ENCODE data around the gene CASP14. TPM values are rescaled to one million over a fixed set of nuclear protein-coding genes. Genes with fewer than 3 reads are reported as not detected.

The CASP14 gene, protein sequence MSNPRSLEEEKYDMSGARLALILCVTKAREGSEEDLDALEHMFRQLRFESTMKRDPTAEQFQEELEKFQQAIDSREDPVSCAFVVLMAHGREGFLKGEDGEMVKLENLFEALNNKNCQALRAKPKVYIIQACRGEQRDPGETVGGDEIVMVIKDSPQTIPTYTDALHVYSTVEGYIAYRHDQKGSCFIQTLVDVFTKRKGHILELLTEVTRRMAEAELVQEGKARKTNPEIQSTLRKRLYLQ
- not detected in 2 replicates for total RNA-seq (2022)
- not detected for Bru-seq, nascent RNA
- BruChase-seq, experiment 1, labeled RNA remaining after a 2-hour chase, result not detected
- not detected for BruChase-seq, experiment 2, labeled RNA remaining after a 6-hour chase
- long read RNA-seq, result 0 reads

DNA sequence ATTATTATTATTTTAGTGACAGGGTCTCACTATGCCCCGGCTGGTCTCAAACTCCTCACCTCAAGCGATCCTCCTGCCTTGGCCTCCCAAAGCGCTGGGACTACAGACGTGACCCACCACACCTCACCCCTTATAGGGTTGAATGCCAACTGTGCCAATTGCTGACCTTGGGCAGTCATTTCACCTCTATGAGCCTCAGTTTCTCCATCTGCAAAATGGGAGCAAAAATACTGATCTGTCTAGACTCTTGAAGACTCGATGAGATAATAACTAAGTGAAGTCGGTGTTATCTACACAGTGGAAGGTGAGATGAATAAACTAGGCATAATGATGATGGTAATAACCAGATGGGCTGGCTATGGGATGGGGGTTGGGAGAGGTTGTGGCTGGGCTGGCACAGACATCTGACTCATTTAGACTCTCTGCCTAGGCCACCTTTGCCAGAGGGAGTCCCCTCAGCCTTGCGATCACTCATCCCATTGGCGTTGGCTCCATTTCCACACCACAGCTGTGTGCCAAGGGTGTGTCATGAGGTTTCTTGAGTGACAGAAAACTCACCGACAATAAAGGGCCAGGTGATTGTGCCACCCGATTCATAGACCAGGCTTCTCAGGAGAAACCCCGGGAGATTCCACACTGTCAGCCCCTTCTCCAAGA, at the start of gene CASP14:
Gene CASP14 (plus strand): TSS at position 596 of the 657 bp plus-strand sequence. CDS start 2,772 bp downstream, outside the sequence.
- BruUV-seq (replicated peaks), result no TSS peak
- Mint-ChIP-seq H3K27ac (ENCODE audit: unreplicated experiment) (no peak within 1 kb of the TSS), H3K4me3 (ENCODE audit: unreplicated experiment) (no peak within 1 kb of the TSS), H3K4me1 (ENCODE audit: low read depth, unreplicated experiment) (no peaks in the 10 kb centered on the region), H3K36me3 (ENCODE audit: insufficient read depth, unreplicated experiment) (no peaks in the 10 kb centered on the region), H3K9me3 (ENCODE audit: unreplicated experiment) (peaks cover 12% of the 10 kb centered on the region), H3K27me3 (ENCODE audit: insufficient read depth, unreplicated experiment) (peaks cover 15% of the 10 kb centered on the region)
- no peaks in the 10 kb centered on the region for H3K36me3 ChIP-seq (ENCODE audit: control insufficient read depth, insufficient read depth, low read length)
- intact Hi-C loops (cut with micrococcal nuclease; ENCODE audit: unreplicated experiment), result no loop called here
- ChIA-PET CTCF (no interaction called here), POLR2A (no interaction called here)
- H3K4me1 ChIP-seq, result no peaks in the 10 kb centered on the region
- no peak within 1 kb of the TSS for H3K4me3 ChIP-seq (ENCODE audit: low read depth, low read length)
- no peaks in the 10 kb centered on the region for H3K9me3 ChIP-seq
- TF ChIP-seq, protein P1, sequence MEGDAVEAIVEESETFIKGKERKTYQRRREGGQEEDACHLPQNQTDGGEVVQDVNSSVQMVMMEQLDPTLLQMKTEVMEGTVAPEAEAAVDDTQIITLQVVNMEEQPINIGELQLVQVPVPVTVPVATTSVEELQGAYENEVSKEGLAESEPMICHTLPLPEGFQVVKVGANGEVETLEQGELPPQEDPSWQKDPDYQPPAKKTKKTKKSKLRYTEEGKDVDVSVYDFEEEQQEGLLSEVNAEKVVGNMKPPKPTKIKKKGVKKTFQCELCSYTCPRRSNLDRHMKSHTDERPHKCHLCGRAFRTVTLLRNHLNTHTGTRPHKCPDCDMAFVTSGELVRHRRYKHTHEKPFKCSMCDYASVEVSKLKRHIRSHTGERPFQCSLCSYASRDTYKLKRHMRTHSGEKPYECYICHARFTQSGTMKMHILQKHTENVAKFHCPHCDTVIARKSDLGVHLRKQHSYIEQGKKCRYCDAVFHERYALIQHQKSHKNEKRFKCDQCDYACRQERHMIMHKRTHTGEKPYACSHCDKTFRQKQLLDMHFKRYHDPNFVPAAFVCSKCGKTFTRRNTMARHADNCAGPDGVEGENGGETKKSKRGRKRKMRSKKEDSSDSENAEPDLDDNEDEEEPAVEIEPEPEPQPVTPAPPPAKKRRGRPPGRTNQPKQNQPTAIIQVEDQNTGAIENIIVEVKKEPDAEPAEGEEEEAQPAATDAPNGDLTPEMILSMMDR (IDR thresholded peaks at IDR 0.05; ENCODE audit: insufficient read depth in 1 of 2, low read depth in 1 of 2, low read length in 1 of 2, severe bottlenecking in 1 of 2, unreplicated experiment in 1 of 2), result no peak
- no peak for DNase-seq
- no peaks in the 10 kb centered on the region for H3K27me3 ChIP-seq (replicated peaks; ENCODE audit: control insufficient read depth, insufficient read depth, low read length)

DNA sequence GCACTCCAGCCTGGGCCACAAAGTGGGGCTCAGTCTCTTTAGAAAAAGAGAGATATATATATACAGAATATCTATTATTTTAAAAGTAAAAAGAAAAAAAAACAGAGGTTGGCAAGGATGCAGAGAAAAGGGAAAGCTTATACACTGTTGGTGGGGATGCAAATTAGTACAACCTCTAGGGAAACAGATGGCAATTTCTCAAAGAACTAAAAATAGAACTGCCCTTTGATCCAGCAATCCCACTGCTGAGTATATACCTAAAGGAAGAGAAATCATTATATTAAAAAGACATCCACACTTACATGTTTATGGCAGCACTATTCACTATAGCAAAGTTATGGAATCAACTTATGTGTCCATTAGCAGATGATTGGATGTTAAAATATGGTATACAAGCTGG, 41.0 kb upstream of the CASP14 start:
- H3K36me3 ChIP-seq (ENCODE audit: control insufficient read depth, insufficient read depth, low read length), result no peaks in the 10 kb centered on the region
- TF ChIP-seq, protein P1 (IDR thresholded peaks at IDR 0.05; ENCODE audit: insufficient read depth in 1 of 2, low read depth in 1 of 2, low read length in 1 of 2, severe bottlenecking in 1 of 2, unreplicated experiment in 1 of 2), result no peak
- CTCF ChIA-PET, result no interaction called here

DNA sequence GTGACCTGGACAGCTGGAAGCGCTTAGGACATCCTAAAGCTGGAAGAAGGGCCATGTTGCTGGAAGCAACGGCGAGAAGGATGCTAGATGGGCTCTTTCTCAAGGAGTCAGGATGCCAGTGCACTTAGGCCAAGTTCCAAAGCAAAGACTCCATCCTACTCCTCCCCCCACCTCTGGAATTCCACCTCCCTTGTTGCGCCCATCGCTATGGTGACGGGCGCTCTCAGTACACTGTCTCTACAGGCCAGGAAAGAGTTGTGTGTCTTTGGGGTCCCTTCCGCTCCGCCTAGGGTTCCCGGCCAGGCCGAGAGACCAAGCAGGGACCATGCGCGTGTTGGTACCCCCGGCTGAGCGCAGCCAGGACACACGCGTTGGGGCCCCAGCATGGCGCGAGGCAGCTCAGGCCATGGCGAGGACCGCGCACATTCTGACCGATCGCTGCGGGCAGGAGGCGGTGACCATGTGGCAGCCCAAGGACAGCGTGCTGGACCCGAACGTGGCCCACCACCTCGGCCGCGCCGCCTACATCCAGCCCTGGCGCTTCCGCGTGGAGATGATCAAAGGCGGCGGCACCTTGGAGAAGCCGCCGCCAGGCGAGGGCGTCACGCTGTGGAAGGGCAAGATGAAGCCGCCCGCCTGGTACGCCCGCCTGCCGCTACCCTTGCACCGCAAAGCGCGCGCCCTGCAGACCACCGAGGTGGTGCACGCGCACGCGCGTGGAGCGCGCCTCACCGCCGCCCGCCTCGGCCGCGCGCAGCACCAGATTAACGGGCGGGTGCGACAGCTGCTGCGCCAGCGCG, 38.6 kb upstream of the CASP14 start:
- no peaks in the 10 kb centered on the region for H3K36me3 ChIP-seq (ENCODE audit: control insufficient read depth, insufficient read depth, low read length)
- POLR2A ChIA-PET, result no interaction called here
- no peaks in the 10 kb centered on the region for H3K27me3 Mint-ChIP-seq (ENCODE audit: insufficient read depth, unreplicated experiment)
- no peak overlapping the region for H3K4me3 ChIP-seq (ENCODE audit: low read depth, low read length)
- H3K27ac Mint-ChIP-seq (ENCODE audit: unreplicated experiment), result no peak overlapping the region
- H3K27me3 ChIP-seq (replicated peaks; ENCODE audit: control insufficient read depth, insufficient read depth, low read length), result no peaks in the 10 kb centered on the region
- no peaks in the 10 kb centered on the region for H3K9me3 ChIP-seq
- intact Hi-C loops (cut with micrococcal nuclease; ENCODE audit: unreplicated experiment), result no loop called here
- no peaks in the 10 kb centered on the region for H3K9me3 Mint-ChIP-seq (ENCODE audit: unreplicated experiment)
- no peak for DNase-seq
- H3K4me3 Mint-ChIP-seq (ENCODE audit: unreplicated experiment), result no peak overlapping the region
- TF ChIP-seq, protein P1 (IDR thresholded peaks at IDR 0.05; ENCODE audit: insufficient read depth in 1 of 2, low read depth in 1 of 2, low read length in 1 of 2, severe bottlenecking in 1 of 2, unreplicated experiment in 1 of 2), result no peak
- H3K36me3 Mint-ChIP-seq (ENCODE audit: insufficient read depth, unreplicated experiment), result no peaks in the 10 kb centered on the region
- no peaks in the 10 kb centered on the region for H3K4me1 Mint-ChIP-seq (ENCODE audit: low read depth, unreplicated experiment)
- H3K4me1 ChIP-seq, result no peaks in the 10 kb centered on the region
- CTCF ChIA-PET, result no interaction called here
- BruUV-seq (replicated peaks), result no TSS peak

More for the DNA sequence above, 41.0 kb upstream of the CASP14 start:
- intact Hi-C loops (cut with micrococcal nuclease; ENCODE audit: unreplicated experiment), result no loop called here
- no peaks in the 10 kb centered on the region for H3K4me1 Mint-ChIP-seq (ENCODE audit: low read depth, unreplicated experiment)
- H3K27me3 Mint-ChIP-seq (ENCODE audit: insufficient read depth, unreplicated experiment), result no peaks in the 10 kb centered on the region
- no peak overlapping the region for H3K27ac Mint-ChIP-seq (ENCODE audit: unreplicated experiment)
- H3K36me3 Mint-ChIP-seq (ENCODE audit: insufficient read depth, unreplicated experiment), result no peaks in the 10 kb centered on the region
- Histone ChIP-seq H3K4me1 (no peaks in the 10 kb centered on the region), H3K27me3 (replicated peaks; ENCODE audit: control insufficient read depth, insufficient read depth, low read length) (no peaks in the 10 kb centered on the region), H3K9me3 (no peaks in the 10 kb centered on the region), H3K4me3 (ENCODE audit: low read depth, low read length) (no peak overlapping the region)
- no peaks in the 10 kb centered on the region for H3K9me3 Mint-ChIP-seq (ENCODE audit: unreplicated experiment)
- DNase-seq, result no peak
- POLR2A ChIA-PET, result no interaction called here
- no peak overlapping the region for H3K4me3 Mint-ChIP-seq (ENCODE audit: unreplicated experiment)
- no TSS peak for BruUV-seq (replicated peaks)
